ENCODE data around the gene IL7R.

IL7R gene

GRCh38 chr5:35856765-35857351 is at the start of gene IL7R:
IL7R (plus strand) TSS chr5:35856891; CDS start chr5:35856978, 87 bp downstream.
- no peak for TF ChIP-seq ZNF274 (IDR thresholded peaks at IDR 0.05; ENCODE audit: low read depth, low read length)
- H3K4me3 ChIP-seq (ENCODE audit: low read length), result no peak within 1 kb of the TSS

GRCh38 chr5:35810601-35811000 is 46.1 kb upstream of the IL7R start:
- no peak overlapping the region for H3K4me3 ChIP-seq (ENCODE audit: low read length)
- TF ChIP-seq ZNF274 (IDR thresholded peaks at IDR 0.05; ENCODE audit: low read depth, low read length), result no peak

- H3K4me3 ChIP-seq (ENCODE audit: low read length), result no peak overlapping the region
- no peak for TF ChIP-seq ZNF274 (IDR thresholded peaks at IDR 0.05; ENCODE audit: low read depth, low read length)
These were observed 45.5 kb upstream of the IL7R start for GRCh38 chr5:35811108-35811741.

GRCh38 chr5:35813521-35813920 is 43.2 kb upstream of the IL7R start:
- TF ChIP-seq ZNF274 (IDR thresholded peaks at IDR 0.05; ENCODE audit: low read depth, low read length), result no peak
- H3K4me3 ChIP-seq (ENCODE audit: low read length), result no peak overlapping the region

- TF ChIP-seq ZNF274 (IDR thresholded peaks at IDR 0.05; ENCODE audit: low read depth, low read length), result no peak
- no peak overlapping the region for H3K4me3 ChIP-seq (ENCODE audit: low read length)
These were observed 41.4 kb upstream of the IL7R start for GRCh38 chr5:35815089-35815936.

GRCh38 chr5:35816881-35817521 is 39.7 kb upstream of the IL7R start:
- no peak for TF ChIP-seq ZNF274 (IDR thresholded peaks at IDR 0.05; ENCODE audit: low read depth, low read length)
- no peak overlapping the region for H3K4me3 ChIP-seq (ENCODE audit: low read length)

- no peak for TF ChIP-seq ZNF274 (IDR thresholded peaks at IDR 0.05; ENCODE audit: low read depth, low read length)
These were observed 37.7 kb upstream of the IL7R start for GRCh38 chr5:35819026-35819425.

GRCh38 chr5:35819668-35820067 is 37.0 kb upstream of the IL7R start:
- no peak overlapping the region for H3K4me3 ChIP-seq (ENCODE audit: low read length)
- no peak for TF ChIP-seq ZNF274 (IDR thresholded peaks at IDR 0.05; ENCODE audit: low read depth, low read length)

More at GRCh38 chr5:35819026-35819425, 37.7 kb upstream of the IL7R start:
- no peak overlapping the region for H3K4me3 ChIP-seq (ENCODE audit: low read length)

- TF ChIP-seq ZNF274 (IDR thresholded peaks at IDR 0.05; ENCODE audit: low read depth, low read length), result no peak
- no peak overlapping the region for H3K4me3 ChIP-seq (ENCODE audit: low read length)
These were observed 36.0 kb upstream of the IL7R start for GRCh38 chr5:35820735-35821134.

- no peak for TF ChIP-seq ZNF274 (IDR thresholded peaks at IDR 0.05; ENCODE audit: low read depth, low read length)
These were observed 35.2 kb upstream of the IL7R start for GRCh38 chr5:35821513-35821912.

GRCh38 chr5:35822511-35822910 is 34.2 kb upstream of the IL7R start:
- TF ChIP-seq ZNF274 (IDR thresholded peaks at IDR 0.05; ENCODE audit: low read depth, low read length), result no peak
- H3K4me3 ChIP-seq (ENCODE audit: low read length), result no peak overlapping the region

More at GRCh38 chr5:35821513-35821912, 35.2 kb upstream of the IL7R start:
- no peak overlapping the region for H3K4me3 ChIP-seq (ENCODE audit: low read length)

- TF ChIP-seq ZNF274 (IDR thresholded peaks at IDR 0.05; ENCODE audit: low read depth, low read length), result no peak
- H3K4me3 ChIP-seq (ENCODE audit: low read length), result no peak overlapping the region
These were observed 33.2 kb upstream of the IL7R start for GRCh38 chr5:35823347-35824098.

- no peak overlapping the region for H3K4me3 ChIP-seq (ENCODE audit: low read length)
- no peak for TF ChIP-seq ZNF274 (IDR thresholded peaks at IDR 0.05; ENCODE audit: low read depth, low read length)
These were observed 30.6 kb upstream of the IL7R start for GRCh38 chr5:35826056-35826455.

- TF ChIP-seq ZNF274 (IDR thresholded peaks at IDR 0.05; ENCODE audit: low read depth, low read length), result no peak
- H3K4me3 ChIP-seq (ENCODE audit: low read length), result no peak overlapping the region
These were observed 30.1 kb upstream of the IL7R start for GRCh38 chr5:35826554-35826953.
